AG10803 (cell line): ENCODE measurements around the gene UBE2L6.

Experiments used
- DNase-seq: peaks from one replicate; pipeline ENCODE4 v3.0.0; 2010; ENCODE audit warnings: low read depth
- H3K4me3 ChIP-seq: 2 replicates; pipeline ENCODE4 v1.5.1; 2011; ENCODE audit warnings: mild to moderate bottlenecking, low read length, control low read depth
- TF ChIP-seq, protein P1 (sequence below): conservative IDR thresholded peaks from 2 replicates; pipeline ENCODE4 v1.5.1; 2011; ENCODE audit warnings: mild to moderate bottlenecking, low read length, control low read depth, inconsistent platforms

UBE2L6 gene

GRCh38 chr11:57552479-57552878, 15.0 kb downstream of the UBE2L6 start:
- H3K4me3 ChIP-seq = no peak overlapping the region
- TF ChIP-seq, protein P1, sequence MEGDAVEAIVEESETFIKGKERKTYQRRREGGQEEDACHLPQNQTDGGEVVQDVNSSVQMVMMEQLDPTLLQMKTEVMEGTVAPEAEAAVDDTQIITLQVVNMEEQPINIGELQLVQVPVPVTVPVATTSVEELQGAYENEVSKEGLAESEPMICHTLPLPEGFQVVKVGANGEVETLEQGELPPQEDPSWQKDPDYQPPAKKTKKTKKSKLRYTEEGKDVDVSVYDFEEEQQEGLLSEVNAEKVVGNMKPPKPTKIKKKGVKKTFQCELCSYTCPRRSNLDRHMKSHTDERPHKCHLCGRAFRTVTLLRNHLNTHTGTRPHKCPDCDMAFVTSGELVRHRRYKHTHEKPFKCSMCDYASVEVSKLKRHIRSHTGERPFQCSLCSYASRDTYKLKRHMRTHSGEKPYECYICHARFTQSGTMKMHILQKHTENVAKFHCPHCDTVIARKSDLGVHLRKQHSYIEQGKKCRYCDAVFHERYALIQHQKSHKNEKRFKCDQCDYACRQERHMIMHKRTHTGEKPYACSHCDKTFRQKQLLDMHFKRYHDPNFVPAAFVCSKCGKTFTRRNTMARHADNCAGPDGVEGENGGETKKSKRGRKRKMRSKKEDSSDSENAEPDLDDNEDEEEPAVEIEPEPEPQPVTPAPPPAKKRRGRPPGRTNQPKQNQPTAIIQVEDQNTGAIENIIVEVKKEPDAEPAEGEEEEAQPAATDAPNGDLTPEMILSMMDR = no peak
- no peak for DNase-seq

GRCh38 chr11:57551941-57552340, 15.5 kb downstream of the UBE2L6 start:
- no peak overlapping the region for H3K4me3 ChIP-seq
- DNase-seq = no peak
- TF ChIP-seq, protein P1 = no peak

DNA sequence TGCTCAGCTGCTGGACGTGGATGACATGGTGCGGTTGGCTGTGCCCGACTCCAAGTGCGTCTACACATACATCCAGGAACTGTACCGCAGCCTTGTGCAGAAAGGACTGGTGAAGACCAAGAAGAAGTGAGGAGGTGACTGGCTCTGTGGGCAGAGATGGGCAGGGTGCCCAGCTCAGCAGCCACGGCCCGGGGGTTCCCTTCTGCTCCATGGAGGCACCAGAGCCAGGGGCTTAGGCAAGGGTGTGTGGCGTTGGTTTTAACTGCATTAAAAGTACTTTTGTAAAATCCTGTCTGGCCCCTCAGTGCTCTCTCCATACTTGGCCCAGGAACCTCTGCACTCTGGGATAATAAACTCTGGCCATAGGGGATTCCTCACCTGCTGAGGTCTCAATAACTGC, 17.5 kb downstream of the UBE2L6 start:
- TF ChIP-seq, protein P1 = no peak
- no peak overlapping the region for H3K4me3 ChIP-seq
- DNase-seq = no peak

DNA sequence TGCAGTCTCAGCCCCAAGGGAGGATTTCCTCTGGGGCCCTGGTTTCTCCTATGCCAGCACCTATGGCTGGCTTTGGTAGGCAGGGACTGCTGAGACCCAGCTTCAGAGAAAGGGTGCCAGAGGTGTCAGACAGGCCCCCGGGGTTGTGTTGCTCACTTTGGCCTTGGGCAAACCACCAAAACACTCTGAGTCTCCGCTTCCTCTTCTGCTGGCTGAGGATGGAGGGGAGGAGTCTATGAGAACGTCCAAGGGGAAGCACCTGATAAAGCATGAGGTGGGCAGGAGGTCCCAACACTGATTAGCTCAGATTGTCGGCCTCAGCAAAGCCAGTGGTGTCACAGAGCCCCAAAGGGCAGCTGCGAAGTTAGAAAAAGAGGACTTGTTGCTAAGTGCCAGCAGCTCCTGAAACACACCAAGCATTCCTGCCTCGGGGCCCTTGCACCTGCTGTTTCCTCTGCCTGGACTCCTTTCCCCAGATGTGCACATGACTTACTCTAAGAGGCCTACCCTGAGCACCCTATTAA, 19.6 kb downstream of the UBE2L6 start:
- no peak for DNase-seq
- TF ChIP-seq, protein P1 = no peak
- H3K4me3 ChIP-seq = no peak overlapping the region

- H3K4me3 ChIP-seq = no peak overlapping the region
- TF ChIP-seq, protein P1 = peak; percentile 23
- DNase-seq = peak; percentile 25
Observed at GRCh38 chr11:57546869-57547475, 20.5 kb downstream of the UBE2L6 start.

- TF ChIP-seq, protein P1 = no peak
- no peak for DNase-seq
- H3K4me3 ChIP-seq = no peak overlapping the region
Observed at GRCh38 chr11:57546451-57546850, 21.0 kb downstream of the UBE2L6 start.

DNA sequence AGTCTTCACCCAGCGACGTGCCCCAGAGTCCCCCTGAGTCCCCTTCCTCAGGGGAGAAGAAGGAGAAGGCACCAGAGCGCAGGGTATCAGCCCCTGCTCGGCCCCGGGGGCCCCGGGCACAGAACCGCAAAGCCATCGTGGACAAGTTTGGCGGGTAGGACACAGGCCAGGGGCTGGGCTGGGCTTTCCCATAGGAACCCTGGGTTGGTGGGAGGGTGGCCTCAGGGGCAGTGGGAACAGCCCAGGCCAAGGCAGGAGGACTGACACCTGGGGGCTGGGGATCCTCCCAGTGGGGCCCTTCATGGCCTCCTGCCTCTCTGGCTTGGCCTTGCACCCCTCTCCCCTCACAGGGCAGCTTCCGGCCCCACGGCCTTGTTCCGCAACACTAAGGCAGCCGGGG, 21.6 kb downstream of the UBE2L6 start:
- TF ChIP-seq, protein P1 = no peak
- DNase-seq = no peak
- H3K4me3 ChIP-seq = no peak overlapping the region
